Ovary (tissue), 9 donors: ENCODE measurements around the gene IGF2BP3. TPM values are rescaled to one million over a fixed set of nuclear protein-coding genes. Genes with fewer than 3 reads are reported as not detected.

Source experiments
- DNase-seq, 5 donors: peaks; one replicate each; pipeline ENCODE4 v3.0.0-alpha.2; 2019 to 2020
- H3K27ac ChIP-seq, 2 donors: fragments of 200-600 bp; one replicate each; pipeline versions ENCODE4 v1.5.1 to v1.8.0; 2019 to 2022
- H3K27me3 ChIP-seq: fragments of 200-600 bp; one replicate; pipeline ENCODE4 v1.8.0; 2022
- H3K36me3 ChIP-seq: fragments of 200-600 bp; sonication (generic); one replicate; pipeline ENCODE4 v1.5.1; 2019
- H3K4me1 ChIP-seq: one replicate; pipeline ENCODE4 v1.8.1; 2013; ENCODE audit warnings: mild to moderate bottlenecking, moderate library complexity; ENCODE audit not compliant: insufficient read depth
- H3K4me3 ChIP-seq: fragments of 200-600 bp; sonication (generic); one replicate; pipeline ENCODE4 v1.5.1; 2017
- H3K9me3 ChIP-seq, 2 donors: fragments of 200-600 bp in 1 of 2; sonication (generic) in 1 of 2; one replicate each; pipeline versions ENCODE4 v1.5.1 to v1.8.1; 2013 to 2019; ENCODE audit warnings: mild to moderate bottlenecking in 1 of 2, moderate library complexity in 1 of 2
- EP300 ChIP-seq: sonication (generic); formaldehyde crosslinking; IDR thresholded peaks from one replicate; pipeline ENCODE4 v1.6.1; 2017; ENCODE audit warnings: antibody characterized with exemption
- POLR2A ChIP-seq: fragments of 450-650 bp; IDR thresholded peaks from one replicate; pipeline ENCODE4 v1.6.1; 2017; ENCODE audit warnings: antibody characterized with exemption, mild to moderate bottlenecking, moderate library complexity
- WGBS, 3 donors: extraction: QIAGEN DNeasy Blood & Tissue Kit in 1 of 3; methylation state at CpG; one replicate each; pipeline versions ENCODE4 v1.1.5 to v1.1.7; 2013 to 2017; 5-methylcytosine and 5-hydroxymethylcytosine counted together
- intact Hi-C, 4 donors: fragments of 100-400 bp; cut with DNase I; formaldehyde crosslinking; loops; one replicate each; pipeline versions ENCODE4 v1.11.0 to v1.15.1; 2022 to 2023
- polyA plus RNA-seq, 2 donors: library from polyadenylated mRNA; stranded (reverse); fragments of 200-250 nt in 1 of 2; fragments of 350-450 nt in 1 of 2; fragmentation: Illumina TruSeq in 1 of 2; extraction: RNeasy Lipid Tissue Mini Kit (QIAGEN cat#74804) in 1 of 2; gene quantifications; one replicate each; pipeline ENCODE4 v1.2.3, GENCODE V29; 2013 to 2014
- total RNA-seq, 7 donors: library from RNA; depleted of rRNA in 2 of 7; stranded (reverse); fragments of >200 nt in 2 of 7; fragmentation: NEBNext Ultra II Directional in 3 of 7; extraction: Animal tissue kit (Norgen Biotek cat#: 25700) in 3 of 7; gene quantifications; one replicate each; pipeline versions ENCODE4 v1.1.0 to v1.2.4, GENCODE V29; 2016 to 2023
- TF ChIP-seq, protein P1 (sequence below), 3 donors: fragments of 450-650 bp in 2 of 3; fragments of 200-600 bp in 1 of 3; IDR thresholded peaks; one replicate each; pipeline versions ENCODE4 v1.5.1 to v1.8.0; 2016 to 2022; ENCODE audit warnings: antibody characterized with exemption in 3 of 3, mild to moderate bottlenecking in 1 of 3
- donor health status: DM: no; HTN: no; CAD: no; lungs with moderate emphysema.
- donor health status: DM: no; HTN: no; CAD: no.
- donor health status: Bipolar disorder and iron deficiency.
- donor health status: DM: yes; HTN: yes; CAD: no.
- donor health status: DM: no; HTN: no; CAD: no.
- donor health status: DM: yes; HTN: yes; CAD: no.

IGF2BP3 gene
- total and polyA plus RNA-seq, 9 donors, result 0.20 to 1.3 (median 0.40) TPM; not detected in 2

- TF ChIP-seq, protein P1, sequence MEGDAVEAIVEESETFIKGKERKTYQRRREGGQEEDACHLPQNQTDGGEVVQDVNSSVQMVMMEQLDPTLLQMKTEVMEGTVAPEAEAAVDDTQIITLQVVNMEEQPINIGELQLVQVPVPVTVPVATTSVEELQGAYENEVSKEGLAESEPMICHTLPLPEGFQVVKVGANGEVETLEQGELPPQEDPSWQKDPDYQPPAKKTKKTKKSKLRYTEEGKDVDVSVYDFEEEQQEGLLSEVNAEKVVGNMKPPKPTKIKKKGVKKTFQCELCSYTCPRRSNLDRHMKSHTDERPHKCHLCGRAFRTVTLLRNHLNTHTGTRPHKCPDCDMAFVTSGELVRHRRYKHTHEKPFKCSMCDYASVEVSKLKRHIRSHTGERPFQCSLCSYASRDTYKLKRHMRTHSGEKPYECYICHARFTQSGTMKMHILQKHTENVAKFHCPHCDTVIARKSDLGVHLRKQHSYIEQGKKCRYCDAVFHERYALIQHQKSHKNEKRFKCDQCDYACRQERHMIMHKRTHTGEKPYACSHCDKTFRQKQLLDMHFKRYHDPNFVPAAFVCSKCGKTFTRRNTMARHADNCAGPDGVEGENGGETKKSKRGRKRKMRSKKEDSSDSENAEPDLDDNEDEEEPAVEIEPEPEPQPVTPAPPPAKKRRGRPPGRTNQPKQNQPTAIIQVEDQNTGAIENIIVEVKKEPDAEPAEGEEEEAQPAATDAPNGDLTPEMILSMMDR (IDR thresholded peaks at IDR 0.05), result no peak
- TF ChIP-seq POLR2A (no peak), EP300 (no peak)
- intact Hi-C loops, result no loop called here
Measured at GRCh38 chr7:23472556-23472955, 2.3 kb upstream of the IGF2BP3 start.

DNA sequence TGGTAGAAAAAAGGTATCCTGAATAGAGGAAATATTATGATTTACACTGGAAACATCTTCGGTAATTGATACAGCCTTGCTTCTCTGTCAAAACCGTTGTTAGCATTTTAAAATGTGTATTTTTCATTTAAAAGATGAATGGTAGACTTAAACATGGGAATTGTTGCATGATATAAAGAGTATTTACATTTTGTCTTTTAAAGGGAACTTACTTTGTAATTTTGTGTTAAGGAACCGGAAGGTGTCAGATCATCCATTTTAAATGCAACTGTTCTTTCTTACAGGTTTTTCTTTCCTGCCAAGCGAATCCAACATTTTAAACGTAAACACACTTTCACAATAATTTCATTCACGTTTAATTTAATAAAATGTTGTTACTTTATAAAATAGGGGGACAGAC is 1.8 kb upstream of the IGF2BP3 start:
- H3K27ac ChIP-seq, result no peak overlapping the region
- DNase-seq, result no peak
- H3K36me3 ChIP-seq, result no peaks in the 10 kb centered on the region
- H3K9me3 ChIP-seq, result no peaks in the 10 kb centered on the region
- peaks cover 20% of the 10 kb centered on the region for H3K27me3 ChIP-seq
- no peak overlapping the region for H3K4me3 ChIP-seq
- intact Hi-C loops, result no loop called here
- WGBS, 3 donors, result 77 to 84% (median 79%) methylated on average over 6 of the region's 6 CpGs
- peaks cover 11% of the 10 kb centered on the region for H3K4me1 ChIP-seq
- TF ChIP-seq POLR2A (no peak), EP300 (no peak)
- TF ChIP-seq, protein P1 (IDR thresholded peaks at IDR 0.05), result no peak

More at GRCh38 chr7:23472556-23472955, 2.3 kb upstream of the IGF2BP3 start:
- peaks cover 11% of the 10 kb centered on the region for H3K4me1 ChIP-seq
- no peak overlapping the region for H3K4me3 ChIP-seq
- no peak for DNase-seq
- peaks cover 20% of the 10 kb centered on the region for H3K27me3 ChIP-seq
- no peak overlapping the region for H3K27ac ChIP-seq
- H3K36me3 ChIP-seq, result no peaks in the 10 kb centered on the region
- no peaks in the 10 kb centered on the region for H3K9me3 ChIP-seq

DNA sequence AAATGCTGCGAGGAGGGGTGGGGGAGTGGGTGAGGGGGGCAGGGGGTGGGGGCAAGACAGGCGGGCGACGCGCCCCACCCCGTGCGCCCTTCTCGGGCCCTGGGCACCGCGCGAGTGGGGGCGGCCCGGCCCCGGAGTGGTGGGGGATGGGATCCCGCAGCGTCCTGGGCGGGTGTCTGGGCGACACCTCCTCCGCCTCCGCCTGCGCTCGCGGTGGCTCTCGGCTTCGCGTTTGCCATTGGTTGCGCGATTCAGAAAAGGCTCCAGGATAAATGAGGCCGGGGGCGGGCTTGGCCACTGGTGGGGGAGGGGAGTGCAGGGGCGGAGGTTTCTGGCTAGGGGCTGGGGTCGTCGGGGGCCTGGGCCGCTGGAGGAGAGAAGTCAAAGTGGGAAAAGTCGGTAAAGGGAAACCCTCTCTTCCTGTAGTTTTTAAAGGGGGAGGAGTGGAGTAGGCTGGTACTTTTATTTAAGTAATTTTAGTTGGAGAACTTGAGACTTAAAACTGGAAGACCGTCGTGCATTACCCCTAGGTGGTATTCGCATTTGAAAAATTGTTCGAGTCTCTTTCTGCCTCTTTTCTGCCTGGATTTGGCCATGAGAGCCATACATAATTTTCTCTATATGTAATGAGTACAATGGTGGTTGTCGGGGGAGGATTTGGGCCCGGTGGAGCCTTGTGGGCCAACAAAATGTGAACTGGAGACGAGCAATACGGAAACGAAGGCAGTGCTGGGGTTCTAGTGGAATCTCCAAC is 992 bp upstream of the IGF2BP3 start:
- H3K4me3 ChIP-seq, result no peak overlapping the region
- H3K9me3 ChIP-seq, result no peaks in the 10 kb centered on the region
- H3K27ac ChIP-seq, result no peak overlapping the region
- no peaks in the 10 kb centered on the region for H3K36me3 ChIP-seq
- H3K27me3 ChIP-seq, result peaks cover 20% of the 10 kb centered on the region
- TF ChIP-seq EP300, result no peak
- no peak for TF ChIP-seq POLR2A
- TF ChIP-seq, protein P1 (IDR thresholded peaks at IDR 0.05), result no peak
- intact Hi-C loops, result no loop called here
- H3K4me1 ChIP-seq, result peaks cover 11% of the 10 kb centered on the region
- 13 to 18% (median 15%) methylated on average over 27 to 44 of the region's 44 CpGs for WGBS, 3 donors
- DNase-seq, result no peak

- Histone ChIP-seq H3K4me3 (peak overlapping the region; percentile 23), H3K4me1 (peaks cover 11% of the 10 kb centered on the region), H3K9me3 (no peaks in the 10 kb centered on the region), H3K27me3 (peaks cover 20% of the 10 kb centered on the region), H3K27ac (no peak overlapping the region), H3K36me3 (no peaks in the 10 kb centered on the region)
- DNase-seq, result no peak
- TF ChIP-seq EP300, result no peak
- TF ChIP-seq POLR2A, result no peak
- TF ChIP-seq, protein P1 (IDR thresholded peaks at IDR 0.05), result no peak
- 2% methylated on average over 18 of the region's 18 CpGs for WGBS, 3 donors
- intact Hi-C loops, result no loop called here
Measured at GRCh38 chr7:23469961-23470250, 385 bp downstream of the IGF2BP3 start.
